GM18861 (cell line): Measurements from ENCODE around the gene ACSL3.
A peak's percentile ranks its signal among the peaks of the same experiment; 100 is the strongest.
"Not testable (repeated sequence)": the region's sequence is repeated elsewhere in the genome, so short reads cannot be mapped to it uniquely, and the experiment has no call there.

Experiments
- ATAC-seq: cut with Tn5 transposase; IDR thresholded peaks from one replicate; pipeline ENCODE4 v1.9.1; 2021; ENCODE audit not compliant: unreplicated experiment

The ACSL3 gene

GRCh38 chr2:222860740-222861410 lies at the start of gene ACSL3:
TSS of gene ACSL3 (plus strand) at chr2:222861036. CDS start at chr2:222908773, 47,737 bp downstream.
- peak; percentile 97 for ATAC-seq

- ATAC-seq, result no peak
Observed at GRCh38 chr2:222811828-222812227, 49.0 kb upstream of the ACSL3 start.

GRCh38 chr2:222813177-222813843 lies 47.5 kb upstream of the ACSL3 start:
- ATAC-seq, result peak; percentile 98

DNA sequence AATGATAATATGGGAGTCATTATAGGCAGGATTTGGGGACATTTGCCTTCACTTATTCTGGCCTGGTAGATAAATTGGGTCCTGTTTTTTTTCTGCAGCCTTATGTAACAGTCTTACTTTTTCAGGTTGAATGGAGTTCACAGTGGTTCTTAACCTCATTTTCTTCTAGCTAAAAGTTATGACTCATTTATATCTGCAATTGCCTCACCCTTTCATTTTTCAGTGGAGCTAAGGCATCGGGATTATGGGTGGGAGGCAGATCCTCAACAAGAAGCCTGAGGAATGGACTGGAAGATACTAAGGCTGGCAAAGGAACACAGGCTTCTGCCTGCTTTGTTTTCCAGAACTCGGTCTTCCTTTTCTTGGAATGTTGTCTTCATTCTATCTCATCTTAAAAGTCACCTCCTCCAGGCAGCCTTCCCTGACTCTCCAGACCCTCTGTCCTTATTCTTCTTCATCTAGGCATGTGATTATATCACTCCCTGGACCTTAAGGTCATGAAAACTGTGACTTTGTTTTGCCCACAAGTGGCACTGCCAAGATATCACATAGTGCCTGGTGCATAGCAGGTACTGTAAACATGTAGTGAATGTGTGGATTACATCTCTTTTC lies 41.0 kb upstream of the ACSL3 start:
- ATAC-seq, result no peak

GRCh38 chr2:222823183-222823930 lies 37.5 kb upstream of the ACSL3 start:
- no peak for ATAC-seq

- no peak for ATAC-seq
Observed at GRCh38 chr2:222825031-222825430, 35.8 kb upstream of the ACSL3 start.

DNA sequence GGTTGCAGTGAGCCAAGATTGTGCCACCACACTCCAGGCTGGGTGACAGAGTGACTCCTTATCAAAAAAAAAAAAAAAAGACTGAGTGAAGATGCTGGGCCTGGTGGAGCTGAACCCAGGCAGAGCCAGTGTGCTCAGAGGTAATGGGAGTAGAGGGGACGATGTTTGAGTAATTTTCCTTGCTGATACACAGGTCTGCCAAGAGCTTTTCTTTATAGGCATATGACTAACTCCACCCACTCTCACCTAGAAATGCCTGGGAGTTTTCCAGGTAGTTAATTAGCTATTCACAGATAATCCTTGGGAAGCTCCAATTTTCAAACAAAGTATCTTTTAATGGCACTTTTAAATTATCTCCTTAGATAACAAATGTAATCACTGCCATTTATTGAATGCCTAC lies 33.4 kb upstream of the ACSL3 start:
- no peak for ATAC-seq

GRCh38 chr2:222828572-222828971 lies 32.3 kb upstream of the ACSL3 start:
- ATAC-seq, result no peak

DNA sequence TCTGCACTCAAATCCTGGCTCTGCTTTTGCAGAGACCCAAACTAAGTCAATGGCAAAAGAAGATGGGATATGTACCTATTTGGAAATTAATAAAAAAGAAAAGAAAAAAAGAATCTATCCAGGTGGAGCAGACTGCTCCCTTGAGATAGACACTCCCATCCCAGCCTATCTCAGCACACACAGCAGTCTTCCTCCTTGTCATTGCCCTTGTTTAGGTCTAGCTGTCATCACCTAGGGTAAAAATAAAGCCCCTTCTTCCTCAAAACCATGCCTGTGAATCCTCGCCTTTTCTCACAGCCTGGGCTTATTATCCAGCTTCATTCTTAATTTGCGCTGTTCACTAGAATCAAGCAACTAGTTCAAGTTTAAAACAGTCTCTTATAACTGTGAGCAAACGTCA lies 30.7 kb upstream of the ACSL3 start:
- ATAC-seq, result no peak

DNA sequence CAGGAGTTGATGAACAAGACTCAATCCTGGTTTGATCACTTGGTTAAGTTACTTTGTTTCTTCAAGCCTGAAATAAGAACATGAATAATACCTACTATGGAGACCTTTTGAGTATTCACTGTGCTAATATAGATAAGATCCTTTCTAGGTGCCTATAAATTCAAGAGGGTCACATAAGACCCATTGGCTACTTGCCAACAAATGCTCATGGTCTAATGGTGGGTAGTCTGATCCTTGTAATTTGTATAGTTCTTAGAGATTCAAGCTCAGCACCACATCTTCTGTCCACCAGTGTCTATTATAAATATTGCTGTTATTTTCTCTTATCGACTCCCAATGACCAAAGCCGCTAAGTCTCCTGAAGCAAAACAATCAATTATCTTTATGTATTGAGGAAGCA lies 27.4 kb upstream of the ACSL3 start:
- no peak for ATAC-seq

GRCh38 chr2:222835143-222835822 lies 25.6 kb upstream of the ACSL3 start:
- no peak for ATAC-seq

- no peak for ATAC-seq
Observed at GRCh38 chr2:222835823-222836151, 25.0 kb upstream of the ACSL3 start.

DNA sequence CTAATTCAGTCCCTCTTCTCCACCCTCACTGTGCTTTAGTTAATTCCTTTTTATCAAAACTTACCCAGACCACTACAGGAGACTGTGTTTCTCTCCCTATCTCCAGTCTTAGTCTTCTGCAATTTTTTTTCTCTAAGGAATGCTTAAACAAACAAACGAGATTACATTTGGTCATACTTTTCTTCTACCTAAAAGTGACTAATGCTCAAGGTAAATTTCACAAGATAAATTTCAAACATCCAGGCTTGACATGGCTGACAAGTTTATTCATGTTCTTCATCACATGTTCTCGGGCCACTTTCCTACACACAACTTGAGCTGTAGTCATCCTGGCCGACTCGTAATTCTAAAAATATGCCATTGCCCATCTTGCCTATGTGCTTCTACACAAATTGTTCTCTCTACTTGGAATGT lies 23.2 kb upstream of the ACSL3 start:
- no peak for ATAC-seq

DNA sequence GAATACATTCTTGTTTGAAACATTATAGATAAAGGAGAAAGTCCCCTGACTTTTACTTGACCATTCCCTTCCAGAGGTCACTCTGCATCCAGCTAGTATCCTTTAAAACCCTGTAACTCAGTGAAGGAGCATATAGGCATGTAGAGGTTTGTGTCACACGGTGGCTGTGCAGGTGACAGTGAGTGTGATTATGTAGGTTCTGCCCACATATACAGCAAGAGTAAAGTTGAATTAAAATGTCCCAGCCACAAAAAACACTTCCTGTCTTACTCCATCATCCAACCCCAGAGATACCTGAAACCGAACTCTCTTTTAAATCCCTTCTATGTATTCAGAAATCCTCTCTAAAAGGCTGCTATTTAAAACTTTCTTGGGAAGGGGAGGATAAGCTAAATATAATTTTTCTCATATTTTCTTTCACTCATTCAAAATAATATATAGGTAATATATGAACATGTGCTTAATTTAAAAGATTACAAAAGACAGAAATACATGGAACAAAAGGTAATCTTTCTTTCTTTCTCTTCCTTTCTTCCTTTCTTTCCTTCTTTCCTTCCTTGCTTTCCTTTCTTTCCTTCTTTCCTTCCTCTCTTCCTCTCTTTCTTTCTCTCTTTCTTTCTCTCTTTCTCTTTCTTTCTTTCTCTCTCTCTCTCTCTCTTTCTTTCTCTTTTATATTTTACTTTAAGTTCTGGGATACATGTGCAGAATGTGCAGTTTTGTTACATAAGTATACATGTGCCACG lies 20.6 kb upstream of the ACSL3 start:
- ATAC-seq, result no peak

GRCh38 chr2:222842491-222843174 lies 18.2 kb upstream of the ACSL3 start:
- no peak for ATAC-seq

DNA sequence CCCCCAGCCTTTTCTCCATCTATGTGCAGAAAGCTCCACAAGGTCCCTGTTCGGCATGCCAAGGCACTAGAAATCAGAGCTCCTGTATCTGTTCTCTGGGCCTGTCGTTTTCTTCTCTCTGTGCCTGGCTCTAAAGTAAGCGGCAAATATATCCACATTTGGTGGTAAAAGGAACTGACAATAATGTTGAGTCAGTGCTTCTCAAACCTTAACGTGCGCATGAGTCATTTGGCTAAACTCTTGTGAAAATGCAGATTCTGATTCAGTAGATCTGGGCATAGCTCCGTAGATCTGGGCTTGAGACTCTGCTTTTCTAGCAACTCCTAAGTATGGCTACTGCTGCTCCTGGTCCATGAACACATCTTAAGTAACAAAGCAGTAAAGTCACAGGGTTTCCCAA lies 16.5 kb upstream of the ACSL3 start:
- no peak for ATAC-seq

DNA sequence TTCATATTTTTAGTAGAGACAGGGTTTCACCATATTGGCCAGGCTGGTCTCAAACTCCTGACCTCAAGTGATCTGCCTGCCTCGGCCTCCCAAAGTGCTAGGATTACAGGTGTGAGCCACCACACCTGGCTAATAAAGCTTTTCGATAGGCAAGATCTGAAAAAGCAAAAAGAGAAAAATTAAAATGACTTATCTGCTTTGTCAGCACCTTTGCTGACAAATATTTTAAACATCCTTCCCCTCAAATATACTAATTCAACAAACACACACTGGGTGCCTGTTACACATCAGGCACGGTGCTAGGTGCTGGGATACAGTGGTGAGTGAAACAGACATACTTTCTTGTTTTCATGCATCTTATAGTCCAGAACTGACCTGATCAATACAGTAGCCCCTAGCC lies 15.5 kb upstream of the ACSL3 start:
- not testable (repeated sequence) for ATAC-seq

DNA sequence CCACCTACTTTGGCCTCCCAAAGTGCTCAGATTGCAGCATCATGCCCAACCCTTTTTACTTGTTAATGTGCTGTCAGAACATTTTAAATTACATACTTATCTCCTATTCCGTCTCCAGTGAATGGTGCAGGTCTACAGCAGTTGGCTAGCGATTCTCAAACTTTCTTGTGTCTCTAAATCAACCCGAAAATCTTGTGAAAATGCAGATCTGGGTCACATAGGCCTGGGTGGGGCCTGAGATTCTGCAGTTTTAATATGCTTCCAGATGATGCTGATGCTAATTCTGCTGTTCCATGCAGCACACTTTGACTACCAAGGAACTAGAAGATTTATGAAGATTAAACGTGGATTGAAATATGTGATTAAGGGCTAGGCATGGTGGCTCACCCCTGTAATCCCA lies 14.8 kb upstream of the ACSL3 start:
- no peak for ATAC-seq

DNA sequence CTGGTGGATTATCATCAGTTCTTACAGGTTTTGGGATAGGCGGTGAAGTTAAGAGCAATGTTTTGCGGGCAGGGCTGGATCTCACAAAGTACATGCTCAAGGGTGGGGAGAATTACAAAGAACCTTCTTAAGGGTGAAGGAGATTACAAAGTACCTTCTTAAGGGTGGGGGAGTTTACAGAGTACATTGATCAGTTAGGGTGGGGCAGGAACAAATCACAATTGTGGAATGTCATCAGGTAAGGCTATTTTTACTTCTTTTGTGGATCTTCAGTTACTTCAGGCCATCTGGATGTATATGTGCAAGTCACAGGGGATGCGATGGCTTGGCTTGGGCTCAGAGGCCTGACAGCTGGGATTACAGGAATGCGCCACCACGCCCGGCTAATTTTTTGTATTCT lies 12.8 kb upstream of the ACSL3 start:
- ATAC-seq, result not testable (repeated sequence)

GRCh38 chr2:222848862-222849261 lies 12.0 kb upstream of the ACSL3 start:
- no peak for ATAC-seq
